ENCODE results near the gene GABRG3.

GABRG3 gene

GRCh38 chr15:27234593-27234992 lies 263.6 kb downstream of the GABRG3 start:
- Histone ChIP-seq H3K4me3 (ENCODE audit: insufficient read depth, low read length, poor library complexity, severe bottlenecking) (no peak overlapping the region), H3K4me2 (ENCODE audit: low read depth, low read length, poor library complexity, severe bottlenecking) (no peak overlapping the region), H3F3A (ENCODE audit: insufficient read depth) (no peaks in the 10 kb centered on the region), H3K9me2 (replicated peaks; ENCODE audit: insufficient read depth, low read length) (no peaks in the 10 kb centered on the region), H3K27ac (ENCODE audit: low read depth, low read length) (no peak overlapping the region), H3K36me3 (ENCODE audit: low read length) (no peaks in the 10 kb centered on the region), H3K27me3 (ENCODE audit: low read length) (no peaks in the 10 kb centered on the region), H3K9me3 (ENCODE audit: insufficient read depth, low read length) (no peaks in the 10 kb centered on the region), H3K9ac (ENCODE audit: low read length) (no peak overlapping the region), H2AFZ (ENCODE audit: low read depth, low read length, severe bottlenecking) (no peak overlapping the region), H3K79me2 (ENCODE audit: insufficient read depth, low read length) (no peaks in the 10 kb centered on the region), H4K20me1 (ENCODE audit: low read depth, low read length) (no peaks in the 10 kb centered on the region)
- TF ChIP-seq EZH2phosphoT487 (conservative IDR thresholded peaks at IDR 0.05; ENCODE audit: low read length) (no peak), CTCF (IDR thresholded peaks at IDR 0.05; ENCODE audit: insufficient read depth, low read length, poor library complexity, severe bottlenecking) (no peak)

- no peaks in the 10 kb centered on the region for H3K79me2 ChIP-seq (ENCODE audit: insufficient read depth, low read length)
- H3K9ac ChIP-seq (ENCODE audit: low read length) = no peak overlapping the region
- no peak for TF ChIP-seq EZH2phosphoT487 (conservative IDR thresholded peaks at IDR 0.05; ENCODE audit: low read length)
- no peak for TF ChIP-seq CTCF (IDR thresholded peaks at IDR 0.05; ENCODE audit: insufficient read depth, low read length, poor library complexity, severe bottlenecking)
- no peaks in the 10 kb centered on the region for H3F3A ChIP-seq (ENCODE audit: insufficient read depth)
- no peaks in the 10 kb centered on the region for H4K20me1 ChIP-seq (ENCODE audit: low read depth, low read length)
- no peak overlapping the region for H3K4me2 ChIP-seq (ENCODE audit: low read depth, low read length, poor library complexity, severe bottlenecking)
- no peaks in the 10 kb centered on the region for H3K9me2 ChIP-seq (replicated peaks; ENCODE audit: insufficient read depth, low read length)
- H2AFZ ChIP-seq (ENCODE audit: low read depth, low read length, severe bottlenecking) = no peak overlapping the region
- no peak overlapping the region for H3K27ac ChIP-seq (ENCODE audit: low read depth, low read length)
- H3K4me3 ChIP-seq (ENCODE audit: insufficient read depth, low read length, poor library complexity, severe bottlenecking) = no peak overlapping the region
- no peaks in the 10 kb centered on the region for H3K27me3 ChIP-seq (ENCODE audit: low read length)
- no peaks in the 10 kb centered on the region for H3K9me3 ChIP-seq (ENCODE audit: insufficient read depth, low read length)
- H3K36me3 ChIP-seq (ENCODE audit: low read length) = no peaks in the 10 kb centered on the region
Measured at GRCh38 chr15:27235161-27235560, 264.2 kb downstream of the GABRG3 start.

GRCh38 chr15:27235681-27236080 lies 264.7 kb downstream of the GABRG3 start:
- Histone ChIP-seq H4K20me1 (ENCODE audit: low read depth, low read length) (no peaks in the 10 kb centered on the region), H3K4me2 (ENCODE audit: low read depth, low read length, poor library complexity, severe bottlenecking) (no peak overlapping the region), H3K36me3 (ENCODE audit: low read length) (no peaks in the 10 kb centered on the region), H3K27ac (ENCODE audit: low read depth, low read length) (no peak overlapping the region), H3K9me3 (ENCODE audit: insufficient read depth, low read length) (no peaks in the 10 kb centered on the region), H2AFZ (ENCODE audit: low read depth, low read length, severe bottlenecking) (no peak overlapping the region), H3K4me3 (ENCODE audit: insufficient read depth, low read length, poor library complexity, severe bottlenecking) (no peak overlapping the region), H3K79me2 (ENCODE audit: insufficient read depth, low read length) (no peaks in the 10 kb centered on the region), H3K27me3 (ENCODE audit: low read length) (no peaks in the 10 kb centered on the region), H3K9ac (ENCODE audit: low read length) (no peak overlapping the region), H3K9me2 (replicated peaks; ENCODE audit: insufficient read depth, low read length) (no peaks in the 10 kb centered on the region), H3F3A (ENCODE audit: insufficient read depth) (no peaks in the 10 kb centered on the region)
- TF ChIP-seq CTCF (IDR thresholded peaks at IDR 0.05; ENCODE audit: insufficient read depth, low read length, poor library complexity, severe bottlenecking) (no peak), EZH2phosphoT487 (conservative IDR thresholded peaks at IDR 0.05; ENCODE audit: low read length) (no peak)
